H7 (cell line): Measurements from ENCODE around the gene SGF29. TPM values are rescaled to one million over a fixed set of nuclear protein-coding genes. Genes with fewer than 3 reads are reported as not detected.

Source experiments
- DNase-seq: peaks from one replicate; pipeline ENCODE4 v3.0.0; 2012
- H3K27me3 ChIP-seq: 2 replicates; pipeline ENCODE4 v1.6.0; 2011; ENCODE audit warnings: mild to moderate bottlenecking, low read length; ENCODE audit not compliant: control insufficient read depth, insufficient read depth
- H3K36me3 ChIP-seq: replicated peaks from 2 replicates; pipeline ENCODE4 v1.5.1; 2011; ENCODE audit warnings: low read length; ENCODE audit not compliant: control insufficient read depth, insufficient read depth
- H3K4me3 ChIP-seq: 2 replicates; pipeline ENCODE4 v1.5.1; 2011; ENCODE audit warnings: low read depth, mild to moderate bottlenecking, control low read depth, low read length, moderate library complexity; ENCODE audit not compliant: insufficient read depth
- total RNA-seq: library from RNA; depleted of rRNA; stranded (reverse); fragments of >200 nt; shearing (Covaris generic); gene quantifications from 2 replicates; pipeline ENCODE4 v1.2.3, GENCODE V29; 2014

The SGF29 gene
- total RNA-seq, 1 experiment from 2014 or later, result 21.8 TPM

GRCh38 chr16:28567292-28567691 lies 13.6 kb downstream of the SGF29 start:
- Histone ChIP-seq H3K27me3 (no peaks in the 10 kb centered on the region), H3K36me3 (no peaks in the 10 kb centered on the region), H3K4me3 (no peak overlapping the region)
- no peak for DNase-seq

DNA sequence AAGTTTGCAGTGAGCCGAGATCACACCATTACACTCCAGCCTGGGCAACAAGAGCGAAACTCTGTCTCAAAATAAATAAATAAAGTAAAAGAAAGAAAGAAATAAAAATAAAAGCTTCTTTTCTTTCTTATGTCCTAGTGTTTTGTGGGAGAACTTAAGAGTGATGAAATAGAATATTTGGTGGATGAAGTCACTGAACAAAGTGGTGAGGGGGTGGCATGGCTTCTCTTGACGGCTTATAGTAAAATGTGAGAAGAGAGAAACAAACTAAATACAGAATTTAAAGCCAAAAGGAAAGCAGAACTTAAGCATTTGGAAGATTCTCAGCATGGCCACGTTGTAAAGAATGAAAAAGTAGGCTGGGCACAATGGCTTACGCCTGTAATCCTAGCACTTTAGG lies 15.3 kb downstream of the SGF29 start:
- Histone ChIP-seq H3K27me3 (no peaks in the 10 kb centered on the region), H3K36me3 (no peaks in the 10 kb centered on the region), H3K4me3 (no peak overlapping the region)
- no peak for DNase-seq

GRCh38 chr16:28569968-28570752 lies 16.4 kb downstream of the SGF29 start:
- Histone ChIP-seq H3K4me3 (no peak overlapping the region), H3K27me3 (no peaks in the 10 kb centered on the region), H3K36me3 (no peaks in the 10 kb centered on the region)
- no peak for DNase-seq

GRCh38 chr16:28572696-28573510 lies 19.2 kb downstream of the SGF29 start:
- DNase-seq, result peak; percentile 67
- no peaks in the 10 kb centered on the region for H3K36me3 ChIP-seq
- H3K27me3 ChIP-seq, result no peaks in the 10 kb centered on the region
- no peak overlapping the region for H3K4me3 ChIP-seq

DNA sequence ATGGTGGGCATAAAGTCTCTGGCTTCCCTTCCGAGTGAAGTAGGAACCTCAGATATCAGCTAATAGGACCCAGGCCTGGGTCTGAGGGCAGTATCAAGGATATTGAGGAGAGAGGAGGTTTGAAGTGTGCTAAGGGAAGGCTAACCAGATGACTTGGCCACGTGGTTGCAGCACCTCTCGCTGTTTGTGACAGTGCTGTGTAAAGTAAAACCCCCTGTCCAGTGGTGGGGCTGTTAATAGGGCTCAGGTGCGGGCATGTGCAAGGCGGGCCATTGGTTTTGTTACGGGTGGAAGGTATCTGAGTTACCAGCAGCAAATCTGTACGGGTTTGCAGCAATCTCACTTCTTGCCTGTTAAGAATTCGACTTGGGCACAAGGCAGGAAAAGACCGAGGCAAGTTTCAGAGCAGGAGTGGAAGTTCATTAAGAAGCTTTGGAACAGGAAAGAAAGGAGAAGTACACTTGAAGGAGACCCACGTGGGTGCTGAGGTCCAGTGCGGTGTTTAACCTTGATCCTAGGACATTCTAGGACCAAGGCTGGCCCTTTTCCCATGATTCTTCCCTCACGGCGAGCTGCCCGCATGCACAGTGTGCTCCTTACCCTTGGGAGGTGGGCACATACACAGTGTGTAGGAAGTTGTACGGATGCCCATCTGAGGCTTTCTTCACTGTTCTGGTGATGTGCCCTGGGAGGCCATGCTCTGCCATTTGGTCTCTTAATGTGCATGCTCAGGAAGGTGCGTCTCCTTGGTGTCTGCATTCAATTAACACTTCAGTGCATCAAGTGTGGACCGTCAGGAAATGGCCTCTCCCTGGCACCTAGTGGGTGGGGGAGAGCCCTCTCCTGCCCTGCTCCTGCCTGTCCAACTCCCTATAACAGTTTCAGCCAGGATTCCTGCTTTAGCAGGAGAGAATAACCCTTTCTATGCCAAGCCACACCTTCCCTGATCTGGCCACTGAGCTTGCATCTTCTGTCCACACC lies 20.3 kb downstream of the SGF29 start:
- DNase-seq, result no peak
- H3K4me3 ChIP-seq, result no peak overlapping the region
- H3K27me3 ChIP-seq, result no peaks in the 10 kb centered on the region
- no peaks in the 10 kb centered on the region for H3K36me3 ChIP-seq

DNA sequence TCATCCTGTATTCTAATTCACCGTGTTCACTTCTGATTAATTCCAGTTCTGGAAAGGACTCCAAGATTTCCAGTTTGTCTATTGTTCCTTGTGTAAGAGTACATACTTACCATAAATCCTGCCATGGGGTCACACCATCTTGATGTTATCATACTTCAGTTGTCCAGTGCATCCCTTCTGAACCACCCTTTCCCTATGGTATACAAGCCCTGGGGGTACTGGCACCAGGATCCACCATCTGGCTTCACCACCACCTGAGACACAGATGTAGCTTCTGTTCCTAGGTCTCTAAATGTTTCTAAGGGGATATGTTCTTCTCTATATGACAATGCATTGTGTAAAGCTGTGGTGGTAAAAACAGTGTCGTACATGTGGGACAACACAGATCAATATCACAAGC lies 21.2 kb downstream of the SGF29 start:
- H3K4me3 ChIP-seq, result no peak overlapping the region
- H3K36me3 ChIP-seq, result no peaks in the 10 kb centered on the region
- DNase-seq, result no peak
- H3K27me3 ChIP-seq, result no peaks in the 10 kb centered on the region

- no peak for DNase-seq
- no peaks in the 10 kb centered on the region for H3K27me3 ChIP-seq
- H3K4me3 ChIP-seq, result no peak overlapping the region
- no peaks in the 10 kb centered on the region for H3K36me3 ChIP-seq
Observed at GRCh38 chr16:28575446-28576109, 21.9 kb downstream of the SGF29 start.

DNA sequence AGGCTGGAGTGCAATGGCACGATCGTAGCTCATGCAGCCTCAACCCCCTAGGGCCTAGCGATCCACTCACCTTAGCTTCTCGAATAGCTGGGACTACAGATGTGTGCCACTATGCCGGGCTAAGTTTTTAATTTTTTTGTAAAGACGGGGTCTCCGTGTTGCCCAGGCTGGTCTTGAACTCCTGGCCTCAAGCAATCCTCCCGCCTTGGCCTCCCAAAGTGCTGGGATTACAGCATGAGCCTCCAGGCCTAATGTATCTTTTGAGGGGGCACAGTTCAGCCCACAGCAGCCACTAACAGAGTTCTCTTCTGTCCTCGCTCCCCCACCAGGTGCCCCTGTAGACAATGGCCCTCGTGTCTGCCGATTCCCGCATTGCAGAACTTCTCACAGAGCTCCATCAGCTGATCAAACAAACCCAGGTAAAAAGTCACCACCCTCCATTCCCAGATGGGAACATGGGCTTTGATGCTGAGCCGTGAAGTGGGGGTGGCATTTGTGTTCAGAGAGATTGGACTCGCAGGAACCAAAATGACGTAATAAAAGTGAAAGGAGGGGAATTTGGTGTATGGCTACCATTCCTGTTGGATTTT lies 27.1 kb downstream of the SGF29 start:
- Histone ChIP-seq H3K36me3 (peaks cover 1% of the 10 kb centered on the region), H3K4me3 (no peak overlapping the region), H3K27me3 (no peaks in the 10 kb centered on the region)
- no peak for DNase-seq

DNA sequence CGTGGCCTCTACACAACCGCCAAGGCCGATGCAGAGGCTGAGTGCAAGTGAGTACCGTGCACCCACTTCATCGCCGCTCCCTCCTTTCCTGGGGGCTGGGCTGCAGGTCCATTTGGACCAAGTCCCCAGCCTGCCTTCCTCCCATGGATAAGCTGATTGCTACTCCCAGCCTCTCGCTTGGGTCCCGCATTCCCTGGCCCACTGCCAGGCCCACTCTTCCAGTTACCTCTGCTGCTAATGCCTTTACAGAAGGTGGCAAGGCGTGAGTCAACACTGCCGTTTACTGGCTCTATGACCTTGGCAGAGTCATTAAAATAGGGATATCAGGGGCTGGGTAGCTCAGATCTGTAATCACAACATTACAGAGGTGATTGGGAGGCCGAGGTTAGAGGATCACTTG lies 32.0 kb downstream of the SGF29 start:
- no peaks in the 10 kb centered on the region for H3K27me3 ChIP-seq
- no peak overlapping the region for H3K4me3 ChIP-seq
- DNase-seq, result no peak
- peaks cover 2% of the 10 kb centered on the region for H3K36me3 ChIP-seq

DNA sequence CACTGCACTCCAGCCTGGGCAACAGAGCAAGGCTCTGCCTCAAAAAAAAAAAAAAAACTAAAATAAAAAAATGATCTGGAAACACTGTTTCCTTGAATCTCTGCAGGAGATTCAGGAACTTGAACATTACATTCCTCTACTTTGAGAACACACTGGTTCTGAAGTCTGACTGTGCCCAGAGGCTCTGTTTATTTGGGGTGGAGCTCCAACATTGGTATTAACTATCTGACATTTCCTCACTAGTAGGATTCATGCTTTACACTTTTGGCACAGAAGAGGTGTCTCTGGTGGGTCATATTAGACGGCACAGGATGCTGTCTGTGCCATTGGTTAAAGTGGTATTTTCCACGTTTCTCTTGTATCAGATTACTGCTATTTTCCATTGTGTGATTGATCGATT lies 32.7 kb downstream of the SGF29 start:
- no peaks in the 10 kb centered on the region for H3K27me3 ChIP-seq
- H3K4me3 ChIP-seq, result no peak overlapping the region
- peaks cover 2% of the 10 kb centered on the region for H3K36me3 ChIP-seq
- DNase-seq, result no peak

GRCh38 chr16:28587386-28587785 lies 33.7 kb downstream of the SGF29 start:
- no peak for DNase-seq
- H3K4me3 ChIP-seq, result no peak overlapping the region

GRCh38 chr16:28589069-28589468 lies 35.3 kb downstream of the SGF29 start:
- Histone ChIP-seq H3K4me3 (no peak overlapping the region), H3K27me3 (no peaks in the 10 kb centered on the region), H3K36me3 (peaks cover 2% of the 10 kb centered on the region)
- no peak for DNase-seq

More at GRCh38 chr16:28587386-28587785, 33.7 kb downstream of the SGF29 start:
- Histone ChIP-seq H3K36me3 (peaks cover 2% of the 10 kb centered on the region), H3K27me3 (no peaks in the 10 kb centered on the region)

DNA sequence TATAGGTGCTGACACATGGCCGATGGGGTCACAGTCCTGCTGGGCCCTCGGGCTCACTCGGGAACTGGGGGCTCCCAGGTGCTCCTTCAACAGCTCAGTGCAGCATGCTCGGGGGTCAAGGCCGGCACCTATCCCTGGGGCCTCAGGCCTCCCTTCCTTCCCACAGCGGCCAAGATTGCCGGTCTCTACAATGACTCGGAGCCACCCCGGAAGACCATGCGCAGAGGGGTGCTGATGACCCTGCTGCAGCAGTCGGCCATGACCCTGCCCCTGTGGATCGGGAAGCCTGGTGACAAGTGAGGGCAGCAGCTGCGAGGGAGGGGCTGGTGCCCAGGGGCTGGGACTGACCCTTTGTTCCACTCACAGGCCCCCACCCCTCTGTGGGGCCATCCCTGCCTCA lies 36.2 kb downstream of the SGF29 start:
- H3K27me3 ChIP-seq, result no peaks in the 10 kb centered on the region
- H3K4me3 ChIP-seq, result no peak overlapping the region
- no peak for DNase-seq
- peaks cover 2% of the 10 kb centered on the region for H3K36me3 ChIP-seq
